ENCODE data around the gene XYLB. TPM values are rescaled to one million over a fixed set of nuclear protein-coding genes. Genes with fewer than 3 reads are reported as not detected.

XYLB gene
- total and polyA plus RNA-seq, 8 donors: 1.6 to 6.9 (median 4.5) TPM

GRCh38 chr3:38371541-38372213, 25.1 kb downstream of the XYLB start:
- no peaks in the 10 kb centered on the region for H3K9me3 ChIP-seq
- DNase-seq (no peak), ATAC-seq (no peak), FAIRE-seq (no peak)
- no peaks in the 10 kb centered on the region for H3K4me1 ChIP-seq
- no peak for TF ChIP-seq CTCF (IDR thresholded peaks at IDR 0.05)
- peaks cover 0 to 7% (median 0%) of the 10 kb centered on the region in 3 donors for H3K36me3 ChIP-seq
- H3K27me3 ChIP-seq: no peaks in the 10 kb centered on the region
- intact Hi-C loops (cut with DNase I): no loop called here
- no peak overlapping the region for H3K4me3 ChIP-seq
- WGBS, 2 donors: 84 to 85% methylated on average over 15 of the region's 15 CpGs
- no peak overlapping the region for H3K27ac ChIP-seq

- ATAC-seq (no peak), DNase-seq (no peak), FAIRE-seq (no peak)
- TF ChIP-seq CTCF (IDR thresholded peaks at IDR 0.05): no peak
- peaks cover 0 to 7% (median 0%) of the 10 kb centered on the region in 3 donors for H3K36me3 ChIP-seq
- intact Hi-C loops (cut with DNase I): no loop called here
- no peaks in the 10 kb centered on the region for H3K9me3 ChIP-seq
- H3K4me1 ChIP-seq: no peaks in the 10 kb centered on the region
- no peaks in the 10 kb centered on the region for H3K27me3 ChIP-seq
- H3K27ac ChIP-seq: no peak overlapping the region
- 86 to 88% methylated on average over 5 of the region's 5 CpGs for WGBS, 2 donors
- H3K4me3 ChIP-seq: no peak overlapping the region
Observed at GRCh38 chr3:38372214-38372601, 25.6 kb downstream of the XYLB start.

- no peak for DNase-seq
- Histone ChIP-seq H3K36me3 (peaks cover 0 to 14% (median 0%) of the 10 kb centered on the region in 3 donors), H3K4me1 (no peaks in the 10 kb centered on the region), H3K27me3 (no peaks in the 10 kb centered on the region), H3K4me3 (no peak overlapping the region), H3K9me3 (no peaks in the 10 kb centered on the region), H3K27ac (no peak overlapping the region)
- FAIRE-seq: no peak
- no peak for TF ChIP-seq CTCF (IDR thresholded peaks at IDR 0.05)
- no peak for ATAC-seq
- intact Hi-C loops (cut with DNase I): no loop called here
- WGBS, 2 donors: 94 to 99% methylated on average over 9 of the region's 9 CpGs
Observed at GRCh38 chr3:38374221-38374620, 27.6 kb downstream of the XYLB start.

GRCh38 chr3:38375072-38375471, 28.5 kb downstream of the XYLB start:
- no peak for TF ChIP-seq CTCF (IDR thresholded peaks at IDR 0.05)
- DNase-seq: no peak
- ATAC-seq: no peak
- peaks cover 0 to 22% (median 0%) of the 10 kb centered on the region in 3 donors for H3K36me3 ChIP-seq
- H3K4me3 ChIP-seq: no peak overlapping the region
- H3K4me1 ChIP-seq: no peaks in the 10 kb centered on the region
- H3K9me3 ChIP-seq: no peaks in the 10 kb centered on the region
- H3K27ac ChIP-seq: no peak overlapping the region
- FAIRE-seq: no peak
- intact Hi-C loops (cut with DNase I): no loop called here
- H3K27me3 ChIP-seq: no peaks in the 10 kb centered on the region
- WGBS, 2 donors: 91 to 93% methylated on average over 6 of the region's 6 CpGs

GRCh38 chr3:38375488-38376097, 29.0 kb downstream of the XYLB start:
- Histone ChIP-seq H3K9me3 (no peaks in the 10 kb centered on the region), H3K4me1 (no peaks in the 10 kb centered on the region), H3K27me3 (no peaks in the 10 kb centered on the region), H3K27ac (no peak overlapping the region), H3K36me3 (peaks cover 0 to 20% (median 0%) of the 10 kb centered on the region in 3 donors), H3K4me3 (no peak overlapping the region)
- no peak for FAIRE-seq
- 90 to 95% methylated on average over 8 of the region's 8 CpGs for WGBS, 2 donors
- intact Hi-C loops (cut with DNase I): no loop called here
- ATAC-seq: no peak
- no peak for TF ChIP-seq CTCF (IDR thresholded peaks at IDR 0.05)
- no peak for DNase-seq

All from pancreas (tissue), 10 donors.